Vagina (tissue), 2 donors: Measurements from ENCODE around the gene MYO15B. TPM values are rescaled to one million over a fixed set of nuclear protein-coding genes. Genes with fewer than 3 reads are reported as not detected.
A peak's percentile ranks its signal among the peaks of the same experiment; 100 is the strongest.

Experiments
- DNase-seq, 2 donors: peaks; one replicate each; pipeline ENCODE4 v3.0.0-alpha.2; 2017; ENCODE audit errors: extremely low spot score in 2 of 2
- H3K27ac ChIP-seq: fragments of 200-600 bp; sonication (generic); one replicate; pipeline ENCODE4 v1.5.1; 2019
- H3K27me3 ChIP-seq: fragments of 200-600 bp; sonication (generic); one replicate; pipeline ENCODE4 v1.5.1; 2019
- H3K36me3 ChIP-seq, 2 donors: fragments of 200-600 bp; sonication (generic); one replicate each; pipeline ENCODE4 v1.5.1; 2017 to 2019
- H3K4me1 ChIP-seq: fragments of 200-600 bp; sonication (generic); one replicate; pipeline ENCODE4 v1.5.1; 2019
- H3K4me3 ChIP-seq, 2 donors: fragments of 200-600 bp; sonication (generic); 1 replicate in 1 of 2; 2 replicates in 1 of 2; pipeline ENCODE4 v1.5.1; 2016 to 2019
- H3K9me3 ChIP-seq: fragments of 200-600 bp; sonication (generic); one replicate; pipeline ENCODE4 v1.5.1; 2019
- POLR2A ChIP-seq, 2 donors: fragments of 450-650 bp; IDR thresholded peaks; one replicate each; pipeline ENCODE4 v1.6.1; 2017; ENCODE audit warnings: antibody characterized with exemption in 2 of 2, mild to moderate bottlenecking in 2 of 2, moderate library complexity in 2 of 2
- POLR2AphosphoS5 ChIP-seq, 2 donors: sonication (generic); formaldehyde crosslinking; IDR thresholded peaks; one replicate each; pipeline ENCODE4 v1.9.0; 2017; ENCODE audit warnings: antibody characterized with exemption in 2 of 2, mild to moderate bottlenecking in 2 of 2, low read depth in 1 of 2; ENCODE audit not compliant: insufficient read depth in 1 of 2
- intact Hi-C: fragments of 100-400 bp; cut with DNase I; formaldehyde crosslinking; loops from one replicate; pipeline ENCODE4 v1.15.1; 2023
- total RNA-seq: library from RNA; depleted of rRNA; stranded (reverse); fragments of >200 nt; gene quantifications from one replicate; pipeline ENCODE4 v1.2.3, GENCODE V29; 2016
- TF ChIP-seq, protein P1 (sequence below), 3 experiments: fragments of 450-650 bp in 2 of 3; fragments of 200-600 bp in 1 of 3; sonication (generic) in 1 of 3; IDR thresholded peaks; one replicate each; pipeline ENCODE4 v1.5.1; 2017 to 2019; ENCODE audit warnings: antibody characterized with exemption in 3 of 3, mild to moderate bottlenecking in 2 of 3, moderate library complexity in 2 of 3

The MYO15B gene
- total RNA-seq, 1 donor from 2014 or later: 160 TPM

DNA sequence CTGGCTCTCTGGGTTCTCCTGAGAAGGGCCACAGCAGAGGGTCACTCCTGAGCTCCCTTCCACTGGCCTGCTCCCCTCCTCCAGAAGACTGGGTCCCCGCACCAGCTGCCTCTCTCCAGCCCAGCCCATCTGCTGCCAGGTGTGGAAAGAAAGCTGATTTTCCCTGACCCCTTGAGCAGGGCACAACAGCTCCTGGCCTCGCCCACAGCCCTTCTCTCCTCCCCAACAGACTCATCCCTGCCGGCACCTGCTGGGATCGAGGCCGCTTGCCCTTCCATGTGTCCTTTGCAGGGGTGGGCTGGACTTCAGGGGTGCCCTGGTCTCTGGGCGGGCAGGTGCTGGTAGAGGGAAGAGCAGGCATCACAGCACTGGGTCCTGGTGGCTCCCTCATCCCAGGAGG is 40.8 kb downstream of the MYO15B start:
- H3K27ac ChIP-seq: no peak overlapping the region
- intact Hi-C loops: no loop called here
- TF ChIP-seq POLR2AphosphoS5 (IDR thresholded peaks at IDR 0.05; ENCODE audit: insufficient read depth in 1 of 2, low read depth in 1 of 2): no peak
- TF ChIP-seq POLR2A (IDR thresholded peaks at IDR 0.05): no peak
- TF ChIP-seq, protein P1, sequence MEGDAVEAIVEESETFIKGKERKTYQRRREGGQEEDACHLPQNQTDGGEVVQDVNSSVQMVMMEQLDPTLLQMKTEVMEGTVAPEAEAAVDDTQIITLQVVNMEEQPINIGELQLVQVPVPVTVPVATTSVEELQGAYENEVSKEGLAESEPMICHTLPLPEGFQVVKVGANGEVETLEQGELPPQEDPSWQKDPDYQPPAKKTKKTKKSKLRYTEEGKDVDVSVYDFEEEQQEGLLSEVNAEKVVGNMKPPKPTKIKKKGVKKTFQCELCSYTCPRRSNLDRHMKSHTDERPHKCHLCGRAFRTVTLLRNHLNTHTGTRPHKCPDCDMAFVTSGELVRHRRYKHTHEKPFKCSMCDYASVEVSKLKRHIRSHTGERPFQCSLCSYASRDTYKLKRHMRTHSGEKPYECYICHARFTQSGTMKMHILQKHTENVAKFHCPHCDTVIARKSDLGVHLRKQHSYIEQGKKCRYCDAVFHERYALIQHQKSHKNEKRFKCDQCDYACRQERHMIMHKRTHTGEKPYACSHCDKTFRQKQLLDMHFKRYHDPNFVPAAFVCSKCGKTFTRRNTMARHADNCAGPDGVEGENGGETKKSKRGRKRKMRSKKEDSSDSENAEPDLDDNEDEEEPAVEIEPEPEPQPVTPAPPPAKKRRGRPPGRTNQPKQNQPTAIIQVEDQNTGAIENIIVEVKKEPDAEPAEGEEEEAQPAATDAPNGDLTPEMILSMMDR (IDR thresholded peaks at IDR 0.05): no peak
- H3K4me1 ChIP-seq: peaks cover 11% of the 10 kb centered on the region
- H3K36me3 ChIP-seq: peaks cover 0 to 22% of the 10 kb centered on the region in 2 donors
- H3K9me3 ChIP-seq: no peaks in the 10 kb centered on the region
- no peaks in the 10 kb centered on the region for H3K27me3 ChIP-seq
- H3K4me3 ChIP-seq: no peak overlapping the region
- DNase-seq: no peak

DNA sequence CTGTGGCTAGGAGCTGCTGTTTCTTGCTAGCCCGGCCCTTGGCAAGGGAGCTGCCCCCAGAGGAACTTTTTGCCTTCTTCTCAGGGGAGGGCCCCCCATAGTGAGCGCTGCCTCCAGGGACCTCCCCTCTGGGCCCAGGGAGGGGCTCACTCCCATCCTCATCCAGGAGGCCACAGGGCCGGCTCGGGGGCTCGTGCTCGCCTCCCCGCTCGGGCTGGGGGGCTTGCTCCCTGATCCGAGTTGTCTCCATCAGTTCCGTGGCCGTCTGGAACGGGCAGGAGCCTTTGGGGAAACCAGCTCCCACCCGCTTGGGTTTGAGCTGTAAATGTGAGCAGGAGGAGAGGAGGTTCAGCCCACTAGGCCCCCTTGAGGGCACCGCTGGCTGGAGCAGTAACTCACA is 41.6 kb downstream of the MYO15B start:
- no peak for DNase-seq
- Histone ChIP-seq H3K27ac (no peak overlapping the region), H3K4me3 (no peak overlapping the region), H3K9me3 (no peaks in the 10 kb centered on the region), H3K36me3 (peaks cover 0 to 21% of the 10 kb centered on the region in 2 donors), H3K27me3 (no peaks in the 10 kb centered on the region), H3K4me1 (peaks cover 18% of the 10 kb centered on the region)
- TF ChIP-seq POLR2A (IDR thresholded peaks at IDR 0.05) (no peak), POLR2AphosphoS5 (IDR thresholded peaks at IDR 0.05; ENCODE audit: insufficient read depth in 1 of 2, low read depth in 1 of 2) (no peak)
- TF ChIP-seq, protein P1 (IDR thresholded peaks at IDR 0.05): no peak
- intact Hi-C loops: no loop called here

DNA sequence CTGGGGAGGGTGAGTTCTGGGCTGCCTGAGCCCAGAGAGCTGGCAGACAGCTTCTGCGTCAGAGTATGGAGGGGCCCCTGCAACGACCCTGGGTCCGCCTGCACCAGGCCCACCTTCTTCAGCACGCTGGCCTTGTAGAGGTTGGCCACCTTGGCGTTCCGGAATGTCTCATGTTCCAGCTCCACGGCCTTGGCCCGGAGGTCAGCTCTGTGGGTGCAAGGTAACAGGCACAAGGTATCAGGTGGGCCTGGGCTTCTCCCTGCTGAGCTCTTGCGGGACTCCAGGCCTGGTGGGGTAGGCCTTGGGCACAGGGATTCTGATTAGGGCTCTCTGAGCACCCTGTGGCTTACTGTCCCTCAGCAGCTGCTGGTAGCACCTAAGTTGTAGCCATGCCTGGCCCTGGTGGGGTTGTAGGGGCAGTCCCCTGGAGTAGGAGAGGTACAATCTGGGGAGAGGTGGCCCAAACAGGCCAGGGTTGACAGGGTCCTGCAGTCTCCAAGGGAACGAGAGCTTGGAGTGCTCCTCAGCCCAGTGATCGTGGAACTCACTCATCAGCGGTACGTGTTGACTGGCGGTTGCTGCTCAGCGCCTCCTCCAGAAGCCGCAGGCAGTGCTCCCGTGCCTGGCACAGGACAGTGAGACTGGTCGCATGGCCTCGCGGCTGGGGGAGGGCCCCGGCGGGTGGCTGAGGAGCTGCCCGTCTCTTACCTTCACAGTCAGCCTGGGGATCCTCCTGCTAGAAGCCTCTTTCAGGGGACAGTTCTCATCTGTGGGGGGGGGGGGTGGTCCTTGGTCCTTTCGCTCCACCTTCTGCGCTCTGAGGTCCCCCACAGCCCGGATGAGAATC is 42.7 kb downstream of the MYO15B start:
- TF ChIP-seq POLR2A (IDR thresholded peaks at IDR 0.05) (no peak), POLR2AphosphoS5 (IDR thresholded peaks at IDR 0.05; ENCODE audit: insufficient read depth in 1 of 2, low read depth in 1 of 2) (no peak)
- TF ChIP-seq, protein P1 (IDR thresholded peaks at IDR 0.05): no peak
- intact Hi-C loops: loop anchor here (5.0 kb wide), 1 partner anchor 122 kb away; no protein-coding TSS in a partner anchor
- H3K36me3 ChIP-seq: peaks cover 0 to 9% of the 10 kb centered on the region in 2 donors

DNA sequence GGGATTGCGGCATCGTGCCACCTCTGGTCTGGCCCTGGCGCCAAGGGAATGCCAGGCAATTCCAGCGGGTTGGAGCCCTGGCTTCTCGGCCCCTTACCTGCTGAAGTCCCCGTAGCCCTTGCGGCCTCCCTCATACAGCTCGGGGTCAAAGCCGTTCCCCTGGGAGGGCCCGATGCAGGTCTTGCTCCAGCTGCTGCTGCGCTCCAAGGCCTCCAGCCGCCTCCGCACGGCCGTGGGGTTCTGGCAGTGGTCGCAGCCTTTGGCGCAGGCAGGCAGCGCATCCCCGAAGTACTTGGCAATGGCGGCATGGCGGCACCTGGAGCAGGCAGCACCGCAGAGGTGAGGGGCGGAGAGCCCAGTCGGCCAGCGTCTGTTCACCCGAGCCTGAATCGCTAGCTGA is 43.8 kb downstream of the MYO15B start:
- peaks cover 0 to 1% of the 10 kb centered on the region in 2 donors for H3K36me3 ChIP-seq
- no peaks in the 10 kb centered on the region for H3K9me3 ChIP-seq
- DNase-seq: no peak
- TF ChIP-seq, protein P1 (IDR thresholded peaks at IDR 0.05): no peak
- TF ChIP-seq POLR2A (IDR thresholded peaks at IDR 0.05): no peak
- TF ChIP-seq POLR2AphosphoS5 (IDR thresholded peaks at IDR 0.05; ENCODE audit: insufficient read depth in 1 of 2, low read depth in 1 of 2): no peak
- no peak overlapping the region for H3K27ac ChIP-seq
- intact Hi-C loops: loop anchor here (5.0 kb wide), 1 partner anchor 121 kb away; no protein-coding TSS in a partner anchor
- peaks cover 25% of the 10 kb centered on the region for H3K4me1 ChIP-seq
- no peak overlapping the region for H3K4me3 ChIP-seq
- H3K27me3 ChIP-seq: no peaks in the 10 kb centered on the region

More for the DNA sequence above, 42.7 kb downstream of the MYO15B start:
- H3K27ac ChIP-seq: no peak overlapping the region
- DNase-seq: no peak
- peaks cover 25% of the 10 kb centered on the region for H3K4me1 ChIP-seq
- no peaks in the 10 kb centered on the region for H3K9me3 ChIP-seq
- no peak overlapping the region for H3K4me3 ChIP-seq
- no peaks in the 10 kb centered on the region for H3K27me3 ChIP-seq

DNA sequence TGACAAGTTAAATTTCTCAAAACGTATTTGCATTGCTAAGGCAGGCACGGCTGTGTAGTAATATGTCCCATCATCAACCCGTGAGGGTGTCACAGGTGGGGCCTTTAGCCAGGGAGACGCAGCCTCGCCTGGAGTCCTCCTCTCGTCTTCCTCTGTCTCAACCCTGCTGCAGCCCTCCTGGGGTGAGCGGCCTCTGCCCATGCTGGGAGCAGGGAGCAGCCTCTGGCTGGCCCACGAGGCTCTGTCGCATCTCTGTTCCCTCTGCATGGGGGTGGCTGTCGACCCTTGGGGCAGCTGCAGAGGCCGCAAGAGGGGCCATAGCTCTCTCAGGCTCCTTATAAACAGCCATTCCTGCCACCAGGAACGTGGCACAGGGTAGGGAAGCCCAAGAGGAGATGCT is 44.8 kb downstream of the MYO15B start:
- Histone ChIP-seq H3K27me3 (no peaks in the 10 kb centered on the region), H3K27ac (peak overlapping the region; percentile 60), H3K4me3 (no peak overlapping the region), H3K9me3 (no peaks in the 10 kb centered on the region), H3K36me3 (no peaks in the 10 kb centered on the region), H3K4me1 (peaks cover 25% of the 10 kb centered on the region)
- intact Hi-C loops: loop anchor here (5.0 kb wide), 1 partner anchor 120 kb away; no protein-coding TSS in a partner anchor
- no peak for TF ChIP-seq POLR2A (IDR thresholded peaks at IDR 0.05)
- no peak for TF ChIP-seq POLR2AphosphoS5 (IDR thresholded peaks at IDR 0.05; ENCODE audit: insufficient read depth in 1 of 2, low read depth in 1 of 2)
- TF ChIP-seq, protein P1 (IDR thresholded peaks at IDR 0.05): no peak
- no peak for DNase-seq
